SK-N-SH treated with all-trans-retinoic acid at 6 μM for 48 hours (cell line): ENCODE results near the gene RAD51B.
A peak's percentile ranks its signal among the peaks of the same experiment; 100 is the strongest.

Source experiments
- ATAC-seq: fragments of 200-7000 bp; cut with Tn5 transposase; 3 replicates; pipeline ENCODE4 v1.9.1; 2020; ENCODE audit warnings: mild to moderate bottlenecking, moderate library complexity
- ARNTL ChIP-seq: fragments of 450-650 bp; formaldehyde crosslinking; IDR thresholded peaks from 2 replicates; pipeline ENCODE4 v1.5.0; 2020; ENCODE audit warnings: low read depth, mild to moderate bottlenecking, moderate library complexity, borderline replicate concordance
- BACH2 ChIP-seq: fragments of 250-450 bp; sonication (Bioruptor Pico); IDR thresholded peaks from 2 replicates; pipeline ENCODE4 v1.9.0; 2021; ENCODE audit warnings: mild to moderate bottlenecking, borderline replicate concordance
- CSDC2 ChIP-seq: fragments of 250-450 bp; sonication (Bioruptor Pico); IDR thresholded peaks from 2 replicates; pipeline ENCODE4 v1.5.0; 2020; ENCODE audit warnings: mild to moderate bottlenecking, moderate library complexity
- ESRRG ChIP-seq: fragments of 250-450 bp; sonication (Bioruptor Pico); IDR thresholded peaks from 2 replicates; pipeline ENCODE4 v1.6.1; 2021; ENCODE audit warnings: mild to moderate bottlenecking
- GLIS3 ChIP-seq: fragments of 250-450 bp; sonication (Bioruptor Pico); IDR thresholded peaks from 2 replicates; pipeline ENCODE4 v1.5.0; 2020; ENCODE audit warnings: mild to moderate bottlenecking, moderate library complexity
- ISL1 ChIP-seq: fragments of 250-450 bp; sonication (Bioruptor Pico); IDR thresholded peaks from 2 replicates; pipeline ENCODE4 v2.1.2; 2022; ENCODE audit warnings: mild to moderate bottlenecking, moderate library complexity
- OSR1 ChIP-seq: fragments of 250-450 bp; sonication (Bioruptor Pico); IDR thresholded peaks from 2 replicates; pipeline ENCODE4 v1.8.0; 2022; ENCODE audit warnings: moderate library complexity, mild to moderate bottlenecking, inconsistent platforms
- PPARA ChIP-seq: fragments of 250-450 bp; sonication (Bioruptor Pico); IDR thresholded peaks from 2 replicates; pipeline ENCODE4 v1.5.0; 2020; ENCODE audit warnings: mild to moderate bottlenecking, borderline replicate concordance
- RARB ChIP-seq: fragments of 250-450 bp; sonication (Bioruptor Pico); IDR thresholded peaks from 2 replicates; pipeline ENCODE4 v1.8.0; 2021; ENCODE audit warnings: mild to moderate bottlenecking, moderate library complexity
- SNAI2 ChIP-seq: fragments of 250-450 bp; sonication (Bioruptor Pico); IDR thresholded peaks from 2 replicates; pipeline ENCODE4 v1.5.0; 2020; ENCODE audit warnings: mild to moderate bottlenecking, moderate library complexity
- TCF4 ChIP-seq: fragments of 250-450 bp; sonication (Bioruptor Pico); IDR thresholded peaks from 2 replicates; pipeline ENCODE4 v1.8.0; 2021; ENCODE audit warnings: mild to moderate bottlenecking, moderate library complexity, borderline replicate concordance
- TOX ChIP-seq: fragments of 250-450 bp; sonication (Bioruptor Pico); IDR thresholded peaks from 2 replicates; pipeline ENCODE4 v1.8.0; 2021; ENCODE audit warnings: mild to moderate bottlenecking, moderate library complexity, borderline replicate concordance
- ZC3H10 ChIP-seq: fragments of 250-450 bp; sonication (Bioruptor Pico); IDR thresholded peaks from 2 replicates; pipeline ENCODE4 v1.5.1; 2021; ENCODE audit warnings: mild to moderate bottlenecking, moderate library complexity
- ZFP3 ChIP-seq: fragments of 250-450 bp; sonication (Bioruptor Pico); IDR thresholded peaks from 2 replicates; pipeline ENCODE4 v1.5.0; 2020; ENCODE audit warnings: mild to moderate bottlenecking, moderate library complexity
- ZFP30 ChIP-seq: fragments of 450-650 bp; formaldehyde crosslinking; IDR thresholded peaks from 2 replicates; pipeline ENCODE4 v1.5.0; 2022; ENCODE audit warnings: mild to moderate bottlenecking, moderate library complexity
- ZNF565 ChIP-seq: fragments of 450-650 bp; formaldehyde crosslinking; conservative IDR thresholded peaks from 2 replicates; pipeline ENCODE4 v1.5.0; 2020; ENCODE audit warnings: low read depth, mild to moderate bottlenecking, moderate library complexity
- ZNF70 ChIP-seq: fragments of 450-650 bp; formaldehyde crosslinking; IDR thresholded peaks from 2 replicates; pipeline ENCODE4 v1.5.0; 2020; ENCODE audit warnings: mild to moderate bottlenecking, moderate library complexity
- ZNF8 ChIP-seq: fragments of 450-650 bp; formaldehyde crosslinking; IDR thresholded peaks from 2 replicates; pipeline ENCODE4 v1.5.0; 2020; ENCODE audit warnings: mild to moderate bottlenecking, moderate library complexity
- TF ChIP-seq, protein P1 (sequence below): fragments of 250-450 bp; sonication (Bioruptor Pico); IDR thresholded peaks from 2 replicates; pipeline ENCODE4 v1.8.0; 2021; ENCODE audit warnings: low read depth, mild to moderate bottlenecking, moderate library complexity, borderline replicate concordance
- TF ChIP-seq, protein P2 (sequence below): fragments of 250-450 bp; sonication (Bioruptor Pico); IDR thresholded peaks from 2 replicates; pipeline ENCODE4 v1.8.0; 2020; ENCODE audit warnings: mild to moderate bottlenecking, moderate library complexity, borderline replicate concordance
- TF ChIP-seq, protein P3 (sequence below): fragments of 250-450 bp; sonication (Bioruptor Pico); IDR thresholded peaks from 2 replicates; pipeline ENCODE4 v1.5.1; 2021; ENCODE audit warnings: mild to moderate bottlenecking, moderate library complexity
- TF ChIP-seq, protein P4 (sequence below): fragments of 250-450 bp; sonication (Bioruptor Pico); IDR thresholded peaks from 2 replicates; pipeline ENCODE4 v1.5.0; 2020; ENCODE audit warnings: mild to moderate bottlenecking, moderate library complexity
- TF ChIP-seq, protein P5 (sequence below): fragments of 250-450 bp; sonication (Bioruptor Pico); IDR thresholded peaks from 2 replicates; pipeline ENCODE4 v1.5.1; 2020; ENCODE audit warnings: low read depth, mild to moderate bottlenecking, moderate library complexity

RAD51B gene

DNA sequence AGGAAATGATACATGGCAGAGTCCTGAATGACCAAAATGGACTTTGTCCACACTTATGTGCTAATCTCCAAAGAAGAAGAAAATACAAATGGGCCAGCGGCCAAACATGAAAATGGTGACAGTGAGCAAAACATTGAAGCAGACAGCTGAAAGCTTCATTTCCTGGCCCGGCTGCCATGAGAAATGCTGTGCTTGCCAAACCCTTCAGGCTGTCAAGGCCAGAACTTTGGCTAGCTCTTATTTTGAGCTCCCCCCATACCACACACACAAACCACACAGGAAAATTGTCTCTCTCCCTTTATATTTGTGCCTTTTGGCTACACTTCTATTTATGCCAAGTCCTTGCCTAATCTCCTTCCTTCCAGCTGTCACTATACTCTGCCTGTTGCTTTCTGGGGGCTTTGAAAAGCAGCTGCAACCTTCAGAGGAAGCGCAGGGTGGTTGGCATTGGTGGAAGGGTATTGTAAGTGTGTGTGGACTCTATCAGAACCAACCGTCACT lies 323.8 kb downstream of the RAD51B start:
- TF ChIP-seq, protein P1, sequence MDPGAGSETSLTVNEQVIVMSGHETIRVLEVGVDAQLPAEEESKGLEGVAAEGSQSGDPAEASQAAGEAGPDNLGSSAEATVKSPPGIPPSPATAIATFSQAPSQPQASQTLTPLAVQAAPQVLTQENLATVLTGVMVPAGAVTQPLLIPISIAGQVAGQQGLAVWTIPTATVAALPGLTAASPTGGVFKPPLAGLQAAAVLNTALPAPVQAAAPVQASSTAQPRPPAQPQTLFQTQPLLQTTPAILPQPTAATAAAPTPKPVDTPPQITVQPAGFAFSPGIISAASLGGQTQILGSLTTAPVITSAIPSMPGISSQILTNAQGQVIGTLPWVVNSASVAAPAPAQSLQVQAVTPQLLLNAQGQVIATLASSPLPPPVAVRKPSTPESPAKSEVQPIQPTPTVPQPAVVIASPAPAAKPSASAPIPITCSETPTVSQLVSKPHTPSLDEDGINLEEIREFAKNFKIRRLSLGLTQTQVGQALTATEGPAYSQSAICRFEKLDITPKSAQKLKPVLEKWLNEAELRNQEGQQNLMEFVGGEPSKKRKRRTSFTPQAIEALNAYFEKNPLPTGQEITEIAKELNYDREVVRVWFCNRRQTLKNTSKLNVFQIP = no peak
- TF ChIP-seq PPARA (CRISPR knock-in tag) = no peak
- TF ChIP-seq, protein P2, sequence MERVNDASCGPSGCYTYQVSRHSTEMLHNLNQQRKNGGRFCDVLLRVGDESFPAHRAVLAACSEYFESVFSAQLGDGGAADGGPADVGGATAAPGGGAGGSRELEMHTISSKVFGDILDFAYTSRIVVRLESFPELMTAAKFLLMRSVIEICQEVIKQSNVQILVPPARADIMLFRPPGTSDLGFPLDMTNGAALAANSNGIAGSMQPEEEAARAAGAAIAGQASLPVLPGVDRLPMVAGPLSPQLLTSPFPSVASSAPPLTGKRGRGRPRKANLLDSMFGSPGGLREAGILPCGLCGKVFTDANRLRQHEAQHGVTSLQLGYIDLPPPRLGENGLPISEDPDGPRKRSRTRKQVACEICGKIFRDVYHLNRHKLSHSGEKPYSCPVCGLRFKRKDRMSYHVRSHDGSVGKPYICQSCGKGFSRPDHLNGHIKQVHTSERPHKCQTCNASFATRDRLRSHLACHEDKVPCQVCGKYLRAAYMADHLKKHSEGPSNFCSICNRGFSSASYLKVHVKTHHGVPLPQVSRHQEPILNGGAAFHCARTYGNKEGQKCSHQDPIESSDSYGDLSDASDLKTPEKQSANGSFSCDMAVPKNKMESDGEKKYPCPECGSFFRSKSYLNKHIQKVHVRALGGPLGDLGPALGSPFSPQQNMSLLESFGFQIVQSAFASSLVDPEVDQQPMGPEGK (CRISPR knock-in tag) = 0 out of 2 replicates have a peak, but pooled peaks have one; percentile 21
- TF ChIP-seq SNAI2 (CRISPR knock-in tag) = no peak
- TF ChIP-seq ZFP3 (CRISPR knock-in tag) = no peak
- TF ChIP-seq ZNF565 (CRISPR knock-in tag) = no peak
- TF ChIP-seq, protein P3, sequence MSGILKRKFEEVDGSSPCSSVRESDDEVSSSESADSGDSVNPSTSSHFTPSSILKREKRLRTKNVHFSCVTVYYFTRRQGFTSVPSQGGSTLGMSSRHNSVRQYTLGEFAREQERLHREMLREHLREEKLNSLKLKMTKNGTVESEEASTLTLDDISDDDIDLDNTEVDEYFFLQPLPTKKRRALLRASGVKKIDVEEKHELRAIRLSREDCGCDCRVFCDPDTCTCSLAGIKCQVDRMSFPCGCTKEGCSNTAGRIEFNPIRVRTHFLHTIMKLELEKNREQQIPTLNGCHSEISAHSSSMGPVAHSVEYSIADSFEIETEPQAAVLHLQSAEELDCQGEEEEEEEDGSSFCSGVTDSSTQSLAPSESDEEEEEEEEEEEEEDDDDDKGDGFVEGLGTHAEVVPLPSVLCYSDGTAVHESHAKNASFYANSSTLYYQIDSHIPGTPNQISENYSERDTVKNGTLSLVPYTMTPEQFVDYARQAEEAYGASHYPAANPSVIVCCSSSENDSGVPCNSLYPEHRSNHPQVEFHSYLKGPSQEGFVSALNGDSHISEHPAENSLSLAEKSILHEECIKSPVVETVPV (CRISPR knock-in tag) = no peak
- TF ChIP-seq ZNF70 (CRISPR knock-in tag) = no peak
- no peak for TF ChIP-seq BACH2 (CRISPR knock-in tag)
- TF ChIP-seq, protein P4, sequence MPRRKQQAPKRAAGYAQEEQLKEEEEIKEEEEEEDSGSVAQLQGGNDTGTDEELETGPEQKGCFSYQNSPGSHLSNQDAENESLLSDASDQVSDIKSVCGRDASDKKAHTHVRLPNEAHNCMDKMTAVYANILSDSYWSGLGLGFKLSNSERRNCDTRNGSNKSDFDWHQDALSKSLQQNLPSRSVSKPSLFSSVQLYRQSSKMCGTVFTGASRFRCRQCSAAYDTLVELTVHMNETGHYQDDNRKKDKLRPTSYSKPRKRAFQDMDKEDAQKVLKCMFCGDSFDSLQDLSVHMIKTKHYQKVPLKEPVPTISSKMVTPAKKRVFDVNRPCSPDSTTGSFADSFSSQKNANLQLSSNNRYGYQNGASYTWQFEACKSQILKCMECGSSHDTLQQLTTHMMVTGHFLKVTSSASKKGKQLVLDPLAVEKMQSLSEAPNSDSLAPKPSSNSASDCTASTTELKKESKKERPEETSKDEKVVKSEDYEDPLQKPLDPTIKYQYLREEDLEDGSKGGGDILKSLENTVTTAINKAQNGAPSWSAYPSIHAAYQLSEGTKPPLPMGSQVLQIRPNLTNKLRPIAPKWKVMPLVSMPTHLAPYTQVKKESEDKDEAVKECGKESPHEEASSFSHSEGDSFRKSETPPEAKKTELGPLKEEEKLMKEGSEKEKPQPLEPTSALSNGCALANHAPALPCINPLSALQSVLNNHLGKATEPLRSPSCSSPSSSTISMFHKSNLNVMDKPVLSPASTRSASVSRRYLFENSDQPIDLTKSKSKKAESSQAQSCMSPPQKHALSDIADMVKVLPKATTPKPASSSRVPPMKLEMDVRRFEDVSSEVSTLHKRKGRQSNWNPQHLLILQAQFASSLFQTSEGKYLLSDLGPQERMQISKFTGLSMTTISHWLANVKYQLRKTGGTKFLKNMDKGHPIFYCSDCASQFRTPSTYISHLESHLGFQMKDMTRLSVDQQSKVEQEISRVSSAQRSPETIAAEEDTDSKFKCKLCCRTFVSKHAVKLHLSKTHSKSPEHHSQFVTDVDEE (CRISPR knock-in tag) = no peak
- TF ChIP-seq ISL1 = peak; percentile 52; the same call in 1 of the 2 replicates
- no peak for TF ChIP-seq ZC3H10 (CRISPR knock-in tag)
- no peak for TF ChIP-seq TCF4 (CRISPR knock-in tag)
- TF ChIP-seq ZNF8 (CRISPR knock-in tag) = no peak
- TF ChIP-seq ARNTL (CRISPR knock-in tag) = no peak
- no peak for TF ChIP-seq OSR1 (CRISPR knock-in tag)
- peak; percentile 60; the same call in 1 of the 2 replicates for TF ChIP-seq CSDC2 (CRISPR knock-in tag)
- TF ChIP-seq, protein P5, sequence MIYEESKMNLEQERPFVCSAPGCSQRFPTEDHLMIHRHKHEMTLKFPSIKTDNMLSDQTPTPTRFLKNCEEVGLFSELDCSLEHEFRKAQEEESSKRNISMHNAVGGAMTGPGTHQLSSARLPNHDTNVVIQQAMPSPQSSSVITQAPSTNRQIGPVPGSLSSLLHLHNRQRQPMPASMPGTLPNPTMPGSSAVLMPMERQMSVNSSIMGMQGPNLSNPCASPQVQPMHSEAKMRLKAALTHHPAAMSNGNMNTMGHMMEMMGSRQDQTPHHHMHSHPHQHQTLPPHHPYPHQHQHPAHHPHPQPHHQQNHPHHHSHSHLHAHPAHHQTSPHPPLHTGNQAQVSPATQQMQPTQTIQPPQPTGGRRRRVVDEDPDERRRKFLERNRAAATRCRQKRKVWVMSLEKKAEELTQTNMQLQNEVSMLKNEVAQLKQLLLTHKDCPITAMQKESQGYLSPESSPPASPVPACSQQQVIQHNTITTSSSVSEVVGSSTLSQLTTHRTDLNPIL (CRISPR knock-in tag) = no peak
- TF ChIP-seq TOX = peak; percentile 78; the same call in 1 of the 2 replicates
- TF ChIP-seq ESRRG = no peak
- TF ChIP-seq RARB = peak; percentile 88; the same call in 1 of the 2 replicates
- no peak for TF ChIP-seq ZFP30 (CRISPR knock-in tag)
- TF ChIP-seq GLIS3 = no peak
- ATAC-seq = peak; percentile 48

DNA sequence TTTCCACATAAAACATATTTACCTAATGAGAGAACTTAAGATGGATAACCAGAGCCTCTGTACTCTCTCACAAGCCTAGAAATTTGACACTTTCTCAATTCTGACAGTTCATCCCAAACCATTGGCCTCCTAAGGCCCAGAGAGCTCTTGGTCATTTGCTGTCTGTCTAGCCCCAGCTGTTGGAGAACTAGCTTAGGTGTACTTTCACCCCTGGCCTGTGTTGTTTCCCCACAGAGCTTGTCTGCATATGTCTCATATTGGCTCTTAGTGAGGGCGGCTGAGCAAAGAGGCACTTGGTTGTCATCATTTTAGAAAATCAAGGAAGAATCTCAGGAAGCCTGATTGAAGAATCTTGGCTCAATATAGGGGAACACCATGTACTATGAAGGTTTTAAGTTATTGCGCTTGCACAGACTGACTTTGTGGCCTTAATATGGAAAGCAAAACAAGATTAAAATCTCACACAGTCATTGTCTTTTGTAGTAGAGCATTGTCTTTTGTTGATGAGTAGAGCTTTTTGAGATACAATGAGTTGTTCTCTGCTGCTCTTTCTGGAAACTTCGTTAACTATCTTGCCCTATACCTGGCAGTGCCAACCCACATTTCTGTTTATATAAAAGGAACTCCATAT lies 324.6 kb downstream of the RAD51B start:
- ATAC-seq = peak; percentile 6
- TF ChIP-seq ISL1 (no peak), ZNF70 (CRISPR knock-in tag) (no peak), PPARA (CRISPR knock-in tag) (no peak), SNAI2 (CRISPR knock-in tag) (no peak)
- TF ChIP-seq, protein P4 (CRISPR knock-in tag) = no peak
- TF ChIP-seq, protein P3 (CRISPR knock-in tag) = no peak
- TF ChIP-seq, protein P2 (CRISPR knock-in tag) = no peak
